Keratinocyte (primary cell): ENCODE results near the gene MRGPRD. TPM values are rescaled to one million over a fixed set of nuclear protein-coding genes. Genes with fewer than 3 reads are reported as not detected.
"Not testable (repeated sequence)": the region's sequence is repeated elsewhere in the genome, so short reads cannot be mapped to it uniquely, and the experiment has no call there.

Source experiments
- DNase-seq: peaks from one replicate; pipeline ENCODE4 v3.0.0-alpha.2; 2011; ENCODE audit warnings: low read depth, missing footprints, low spot score
- FAIRE-seq: peaks from 2 replicates; lab custom pipeline; 2011; peaks lifted over from hg19 to GRCh38; lab: Jason Lieb, UNC
- H2AFZ ChIP-seq: 2 replicates; pipeline ENCODE4 v1.6.0; 2012; ENCODE audit warnings: low read length, control low read depth, inconsistent platforms; ENCODE audit not compliant: control insufficient read depth
- H3K27ac ChIP-seq: 2 replicates; pipeline ENCODE4 v1.5.1; 2011; ENCODE audit warnings: low read length; ENCODE audit not compliant: control insufficient read depth, insufficient read depth
- H3K27me3 ChIP-seq: 3 replicates; pipeline ENCODE4 v1.6.0; 2011; ENCODE audit warnings: low read length; ENCODE audit not compliant: control insufficient read depth, insufficient read depth; ENCODE audit errors: extremely low read depth
- H3K36me3 ChIP-seq, 2 experiments: 2 replicates in 1 of 2; 3 replicates in 1 of 2; pipeline ENCODE4 v1.5.1; 2011; ENCODE audit warnings: low read length in 2 of 2, mild to moderate bottlenecking in 1 of 2; ENCODE audit not compliant: control insufficient read depth in 2 of 2, insufficient read depth in 2 of 2; ENCODE audit errors: extremely low read depth in 1 of 2
- H3K4me1 ChIP-seq: 3 replicates; pipeline ENCODE4 v1.5.1; 2011; ENCODE audit warnings: low read length; ENCODE audit not compliant: control insufficient read depth, insufficient read depth; ENCODE audit errors: extremely low read depth
- H3K4me2 ChIP-seq: 3 replicates; pipeline ENCODE4 v1.6.0; 2011; ENCODE audit warnings: low read depth, low read length; ENCODE audit not compliant: control insufficient read depth, insufficient read depth; ENCODE audit errors: extremely low read depth
- H3K4me3 ChIP-seq, 3 experiments: fragments of 200-600 bp in 1 of 3; sonication (generic) in 1 of 3; 2 replicates in 2 of 3; 3 replicates in 1 of 3; pipeline ENCODE4 v1.5.1; 2011 to 2016; ENCODE audit warnings: low read length in 3 of 3, mild to moderate bottlenecking in 3 of 3, control low read depth in 2 of 3, inconsistent platforms in 1 of 3, low read depth in 1 of 3, mixed read lengths in 1 of 3, mixed run types in 1 of 3, moderate library complexity in 1 of 3; ENCODE audit not compliant: control insufficient read depth in 2 of 3, insufficient read depth in 2 of 3; ENCODE audit errors: extremely low read depth in 1 of 3
- H3K79me2 ChIP-seq: 2 replicates; pipeline ENCODE4 v1.6.0; 2012; ENCODE audit warnings: low read length; ENCODE audit not compliant: control insufficient read depth, insufficient read depth
- H3K9ac ChIP-seq: 3 replicates; pipeline ENCODE4 v1.6.0; 2011; ENCODE audit warnings: low read length; ENCODE audit not compliant: control insufficient read depth, insufficient read depth; ENCODE audit errors: extremely low read depth
- H3K9me1 ChIP-seq: 3 replicates; pipeline ENCODE4 v1.6.0; 2011; ENCODE audit warnings: low read length; ENCODE audit not compliant: control insufficient read depth, insufficient read depth; ENCODE audit errors: extremely low read depth
- H3K9me3 ChIP-seq: 2 replicates; pipeline ENCODE4 v1.5.1; 2012; ENCODE audit warnings: low read depth, low read length; ENCODE audit not compliant: control insufficient read depth
- H4K20me1 ChIP-seq: 3 replicates; pipeline ENCODE4 v1.6.0; 2011; ENCODE audit warnings: low read length; ENCODE audit not compliant: control insufficient read depth, insufficient read depth; ENCODE audit errors: extremely low read depth
- EZH2 ChIP-seq: IDR thresholded peaks from one replicate; pipeline ENCODE4 v1.6.1; 2012; ENCODE audit warnings: inconsistent platforms, mild to moderate bottlenecking, low read length, moderate library complexity
- dilution Hi-C: fragments of 300-500 bp; cut with MboI; formaldehyde crosslinking; loops from one replicate; pipeline ENCODE4 v1.7.0; 2020; ENCODE audit warnings: low sequenced_read_pairs; ENCODE audit not compliant: extremely low pct_ligation_motif_present
- polyA plus RNA-seq, 5 experiments: library from polyadenylated mRNA; depleted of rRNA in 3 of 5; stranded (reverse) in 3 of 5; stranded (forward) in 1 of 5; unstranded in 1 of 5; fragments of >200 nt; gene quantifications; 1 replicate in 1 of 5; 2 replicates in 3 of 5; 3 replicates in 1 of 5; pipeline versions ENCODE4 v1.2.1 to v1.2.3, GENCODE V29; 2011 to 2012; ENCODE audit warnings: missing spikeins in 2 of 5, low read depth in 1 of 5, low replicate concordance in 1 of 5
- TF ChIP-seq, protein P1 (sequence below), 3 experiments: IDR thresholded peaks in 1 of 3; conservative IDR thresholded peaks in 1 of 3; optimal IDR thresholded peaks in 1 of 3; 2 replicates in 2 of 3; 3 replicates in 1 of 3; pipeline versions ENCODE3 to v1.5.1; 2011; ENCODE audit warnings: low read length in 3 of 3, mild to moderate bottlenecking in 3 of 3, moderate library complexity in 2 of 3, control low read depth in 1 of 3, inconsistent platforms in 1 of 3; ENCODE audit not compliant: insufficient read depth in 2 of 3; ENCODE audit errors: extremely low read depth in 1 of 3

The MRGPRD gene
- polyA plus RNA-seq, 1 donor (not counting 4 experiments of a cell fraction or from before 2014, with no cell fraction given) = not detected

DNA sequence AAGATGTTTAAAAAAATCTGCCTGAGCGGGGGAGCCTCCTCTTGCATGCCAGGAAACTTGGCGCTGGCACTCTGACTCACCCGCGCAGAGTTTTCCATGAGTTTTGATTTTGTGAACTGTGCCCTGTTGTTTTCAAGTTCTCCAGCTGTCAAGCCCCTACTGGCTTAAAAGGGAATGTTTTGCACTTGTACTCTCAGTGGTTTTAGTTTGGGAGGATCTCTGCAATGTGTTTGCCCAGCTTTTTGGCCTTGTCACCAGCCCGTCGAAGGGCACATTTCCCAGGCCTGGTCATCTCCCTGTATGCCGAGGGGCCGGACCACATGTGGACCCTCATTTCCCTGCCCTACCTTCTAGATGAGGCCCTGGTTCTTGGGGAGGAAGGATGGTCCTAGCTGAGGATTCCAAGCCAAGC lies 20.1 kb upstream of the MRGPRD start:
- H3K4me2 ChIP-seq = no peak overlapping the region
- no peak overlapping the region for H2AFZ ChIP-seq
- no peaks in the 10 kb centered on the region for H3K79me2 ChIP-seq
- H3K9ac ChIP-seq = no peak overlapping the region
- no peak for TF ChIP-seq EZH2
- TF ChIP-seq, protein P1, sequence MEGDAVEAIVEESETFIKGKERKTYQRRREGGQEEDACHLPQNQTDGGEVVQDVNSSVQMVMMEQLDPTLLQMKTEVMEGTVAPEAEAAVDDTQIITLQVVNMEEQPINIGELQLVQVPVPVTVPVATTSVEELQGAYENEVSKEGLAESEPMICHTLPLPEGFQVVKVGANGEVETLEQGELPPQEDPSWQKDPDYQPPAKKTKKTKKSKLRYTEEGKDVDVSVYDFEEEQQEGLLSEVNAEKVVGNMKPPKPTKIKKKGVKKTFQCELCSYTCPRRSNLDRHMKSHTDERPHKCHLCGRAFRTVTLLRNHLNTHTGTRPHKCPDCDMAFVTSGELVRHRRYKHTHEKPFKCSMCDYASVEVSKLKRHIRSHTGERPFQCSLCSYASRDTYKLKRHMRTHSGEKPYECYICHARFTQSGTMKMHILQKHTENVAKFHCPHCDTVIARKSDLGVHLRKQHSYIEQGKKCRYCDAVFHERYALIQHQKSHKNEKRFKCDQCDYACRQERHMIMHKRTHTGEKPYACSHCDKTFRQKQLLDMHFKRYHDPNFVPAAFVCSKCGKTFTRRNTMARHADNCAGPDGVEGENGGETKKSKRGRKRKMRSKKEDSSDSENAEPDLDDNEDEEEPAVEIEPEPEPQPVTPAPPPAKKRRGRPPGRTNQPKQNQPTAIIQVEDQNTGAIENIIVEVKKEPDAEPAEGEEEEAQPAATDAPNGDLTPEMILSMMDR (optimal IDR thresholded peaks at IDR 0.05 in 1 of 3, IDR thresholded peaks at IDR 0.05 in 1 of 3, conservative IDR thresholded peaks at IDR 0.05 in 1 of 3; ENCODE audit: extremely low read depth in 1 of 3, insufficient read depth in 2 of 3, low read length in 3 of 3) = peak; percentile 13 to 52 (median 52)
- H3K27me3 ChIP-seq = peaks cover 7% of the 10 kb centered on the region
- dilution Hi-C loops = no loop called here
- FAIRE-seq (no peak), DNase-seq (no peak)
- H3K36me3 ChIP-seq = no peaks in the 10 kb centered on the region
- H4K20me1 ChIP-seq = no peaks in the 10 kb centered on the region
- H3K27ac ChIP-seq = no peak overlapping the region
- no peak overlapping the region for H3K4me3 ChIP-seq
- no peaks in the 10 kb centered on the region for H3K9me3 ChIP-seq
- H3K4me1 ChIP-seq = peaks cover 3% of the 10 kb centered on the region
- no peaks in the 10 kb centered on the region for H3K9me1 ChIP-seq

DNA sequence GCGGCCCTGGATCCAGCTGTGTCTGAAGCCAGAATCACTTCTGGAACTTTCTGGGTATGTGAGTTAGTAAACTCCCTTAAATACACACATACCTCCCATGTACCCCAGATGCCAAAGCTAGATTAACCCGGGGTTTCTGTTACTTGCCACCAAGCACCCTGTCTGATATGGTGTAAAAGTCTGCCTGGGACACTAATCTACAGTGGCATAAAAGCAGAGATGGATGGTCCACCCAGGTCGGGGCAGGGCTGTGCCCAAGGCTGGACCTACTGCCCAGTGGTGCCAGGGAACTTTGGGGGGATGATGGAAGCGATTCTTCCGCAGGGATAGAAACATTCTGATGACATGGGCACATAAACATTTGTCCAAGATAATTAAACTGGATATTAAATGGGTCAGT lies 19.6 kb upstream of the MRGPRD start:
- no peak for FAIRE-seq
- Histone ChIP-seq H3K27ac (no peak overlapping the region), H3K27me3 (peaks cover 7% of the 10 kb centered on the region), H3K4me2 (no peak overlapping the region), H3K79me2 (no peaks in the 10 kb centered on the region), H3K4me1 (peaks cover 3% of the 10 kb centered on the region), H3K9ac (no peak overlapping the region), H3K36me3 (no peaks in the 10 kb centered on the region), H3K9me1 (no peaks in the 10 kb centered on the region), H3K4me3 (no peak overlapping the region), H2AFZ (no peak overlapping the region), H3K9me3 (no peaks in the 10 kb centered on the region), H4K20me1 (no peaks in the 10 kb centered on the region)
- dilution Hi-C loops = no loop called here
- TF ChIP-seq EZH2 = no peak
- TF ChIP-seq, protein P1 (optimal IDR thresholded peaks at IDR 0.05 in 1 of 3, IDR thresholded peaks at IDR 0.05 in 1 of 3, conservative IDR thresholded peaks at IDR 0.05 in 1 of 3; ENCODE audit: extremely low read depth in 1 of 3, insufficient read depth in 2 of 3, low read length in 3 of 3) = no peak
- no peak for DNase-seq

DNA sequence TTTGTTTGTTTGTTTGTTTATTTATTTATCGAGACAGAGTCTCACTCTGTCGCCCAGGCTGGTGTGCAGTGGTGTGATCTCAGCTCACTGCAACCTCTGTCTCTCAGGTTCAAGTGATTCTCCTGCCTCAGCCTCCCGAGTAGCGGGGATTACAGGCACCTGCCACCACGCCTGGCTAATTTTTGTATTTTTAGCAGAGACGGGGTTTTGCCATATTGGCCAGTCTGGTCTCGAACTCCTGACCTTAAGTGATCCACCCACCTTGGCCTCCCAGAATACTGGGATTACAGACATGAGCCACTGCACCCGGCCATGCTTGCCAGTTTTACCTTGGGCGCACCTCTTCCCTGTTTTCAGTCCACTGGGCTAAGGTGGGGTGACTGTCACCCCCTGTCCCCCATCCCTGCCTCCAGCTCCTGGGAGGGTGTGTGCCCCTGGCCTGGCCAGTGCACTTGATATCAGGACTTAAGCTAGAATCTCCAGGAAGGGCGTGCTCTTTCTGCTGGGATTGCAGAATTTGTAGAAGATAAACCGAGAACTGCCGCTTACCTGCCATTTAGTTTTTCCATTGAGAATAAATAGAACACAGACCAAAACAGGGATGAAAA lies 19.1 kb upstream of the MRGPRD start:
- H3K9ac ChIP-seq, H3K79me2 ChIP-seq, FAIRE-seq, H3K9me3 ChIP-seq, H3K4me1 ChIP-seq, H3K4me3 ChIP-seq, H2AFZ ChIP-seq, H3K36me3 ChIP-seq, dilution Hi-C loops, DNase-seq, H3K27me3 ChIP-seq, H4K20me1 ChIP-seq, H3K9me1 ChIP-seq, H3K4me2 ChIP-seq, H3K27ac ChIP-seq: not testable (repeated sequence)
